Sigmoid colon (tissue), 7 donors: Measurements from ENCODE around the gene TMC1. TPM values are rescaled to one million over a fixed set of nuclear protein-coding genes. Genes with fewer than 3 reads are reported as not detected.
"Not testable (repeated sequence)": the region's sequence is repeated elsewhere in the genome, so short reads cannot be mapped to it uniquely, and the experiment has no call there.

ENCODE experiments used
- DNase-seq: peaks from one replicate; pipeline ENCODE4 v3.0.0-alpha.2; 2019
- H3K27ac ChIP-seq, 4 donors: fragments of 200-600 bp; sonication (generic); one replicate each; pipeline ENCODE4 v1.5.1; 2016 to 2019; ENCODE audit warnings: mild to moderate bottlenecking in 1 of 4
- H3K27me3 ChIP-seq, 3 donors: fragments of 200-600 bp; sonication (generic); one replicate each; pipeline ENCODE4 v1.5.1; 2019; ENCODE audit warnings: mild to moderate bottlenecking in 1 of 3
- H3K36me3 ChIP-seq, 4 donors: fragments of 200-600 bp; sonication (generic); one replicate each; pipeline ENCODE4 v1.5.1; 2016 to 2019
- H3K4me1 ChIP-seq, 4 donors: fragments of 200-600 bp; sonication (generic); one replicate each; pipeline ENCODE4 v1.5.1; 2017 to 2019
- H3K4me3 ChIP-seq, 4 donors: fragments of 200-600 bp; sonication (generic); one replicate each; pipeline ENCODE4 v1.5.1; 2017 to 2019; ENCODE audit warnings: mild to moderate bottlenecking in 2 of 4, moderate library complexity in 1 of 4
- H3K9me3 ChIP-seq, 4 donors: fragments of 200-600 bp in 3 of 4; sonication (generic) in 3 of 4; one replicate each; pipeline versions ENCODE4 v1.5.1 to v1.6.1; 2013 to 2019
- EP300 ChIP-seq, 4 donors: sonication (generic); formaldehyde crosslinking; IDR thresholded peaks; one replicate each; pipeline ENCODE4 v1.6.1; 2017; ENCODE audit warnings: antibody characterized with exemption in 4 of 4
- POLR2A ChIP-seq, 2 donors: fragments of 450-650 bp; IDR thresholded peaks; one replicate each; pipeline ENCODE4 v1.6.1; 2016; ENCODE audit warnings: antibody characterized with exemption in 2 of 2, mild to moderate bottlenecking in 2 of 2, moderate library complexity in 2 of 2
- POLR2AphosphoS5 ChIP-seq, 4 donors: sonication (generic); formaldehyde crosslinking; IDR thresholded peaks; one replicate each; pipeline ENCODE4 v1.6.1; 2017; ENCODE audit warnings: antibody characterized with exemption in 4 of 4
- WGBS, 2 donors: extraction: QIAGEN DNeasy Blood & Tissue Kit; methylation state at CpG; one replicate each; pipeline ENCODE4 v1.1.7; 2013; 5-methylcytosine and 5-hydroxymethylcytosine counted together
- intact Hi-C: fragments of 100-400 bp; cut with DNase I; formaldehyde crosslinking; loops from one replicate; pipeline ENCODE4 v1.15.1; 2023
- polyA plus RNA-seq, 3 donors: library from polyadenylated mRNA; stranded (reverse); fragments of 200-250 nt; gene quantifications; one replicate each; pipeline ENCODE4 v1.2.3, GENCODE V29; 2013
- total RNA-seq, 4 donors: library from RNA; depleted of rRNA; stranded (reverse); fragments of >200 nt; gene quantifications; one replicate each; pipeline ENCODE4 v1.1.0, GENCODE V29; 2016
- TF ChIP-seq, protein P1 (sequence below), 4 experiments: fragments of 450-650 bp in 3 of 4; fragments of 200-600 bp in 1 of 4; IDR thresholded peaks; one replicate each; pipeline ENCODE4 v1.5.1; 2016 to 2019; ENCODE audit warnings: antibody characterized with exemption in 4 of 4, mild to moderate bottlenecking in 3 of 4, moderate library complexity in 2 of 4
- donor health status: healthy with polysubstance abuse.
- donor health status: Bipolar disorder and iron deficiency.
- donor health status: healthy.

Gene TMC1
- total and polyA plus RNA-seq, 7 donors: under 0.01 to 1.5 (median 0.51) TPM; not detected in 4

DNA sequence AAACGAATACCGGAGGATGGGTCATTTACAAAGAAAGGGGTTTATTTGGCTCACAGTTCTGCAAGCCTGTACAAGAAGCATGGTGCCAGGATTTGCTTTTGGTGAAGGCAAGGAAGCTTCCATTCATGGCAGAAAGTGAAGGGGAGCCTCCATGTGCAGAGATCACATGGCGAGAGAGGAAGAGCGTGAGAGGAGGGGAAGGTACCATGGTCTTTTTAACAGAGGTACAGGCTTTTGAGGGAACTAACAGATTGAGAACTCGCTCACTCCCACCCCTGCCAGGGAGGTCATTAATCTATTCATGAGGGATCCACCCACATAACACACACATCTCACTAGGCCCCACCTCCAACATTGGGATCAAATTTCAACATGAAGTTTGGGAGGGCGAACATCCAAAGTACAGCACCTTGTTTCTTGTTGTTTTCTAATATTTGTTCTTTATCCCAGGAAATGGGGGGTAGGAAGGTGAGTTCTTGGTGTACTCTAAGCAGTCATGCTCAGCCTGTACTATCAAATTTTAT lies 18.5 kb downstream of the TMC1 start:
- no peak overlapping the region for H3K27ac ChIP-seq
- H3K9me3 ChIP-seq: no peaks in the 10 kb centered on the region
- TF ChIP-seq, protein P1, sequence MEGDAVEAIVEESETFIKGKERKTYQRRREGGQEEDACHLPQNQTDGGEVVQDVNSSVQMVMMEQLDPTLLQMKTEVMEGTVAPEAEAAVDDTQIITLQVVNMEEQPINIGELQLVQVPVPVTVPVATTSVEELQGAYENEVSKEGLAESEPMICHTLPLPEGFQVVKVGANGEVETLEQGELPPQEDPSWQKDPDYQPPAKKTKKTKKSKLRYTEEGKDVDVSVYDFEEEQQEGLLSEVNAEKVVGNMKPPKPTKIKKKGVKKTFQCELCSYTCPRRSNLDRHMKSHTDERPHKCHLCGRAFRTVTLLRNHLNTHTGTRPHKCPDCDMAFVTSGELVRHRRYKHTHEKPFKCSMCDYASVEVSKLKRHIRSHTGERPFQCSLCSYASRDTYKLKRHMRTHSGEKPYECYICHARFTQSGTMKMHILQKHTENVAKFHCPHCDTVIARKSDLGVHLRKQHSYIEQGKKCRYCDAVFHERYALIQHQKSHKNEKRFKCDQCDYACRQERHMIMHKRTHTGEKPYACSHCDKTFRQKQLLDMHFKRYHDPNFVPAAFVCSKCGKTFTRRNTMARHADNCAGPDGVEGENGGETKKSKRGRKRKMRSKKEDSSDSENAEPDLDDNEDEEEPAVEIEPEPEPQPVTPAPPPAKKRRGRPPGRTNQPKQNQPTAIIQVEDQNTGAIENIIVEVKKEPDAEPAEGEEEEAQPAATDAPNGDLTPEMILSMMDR (IDR thresholded peaks at IDR 0.05): no peak
- TF ChIP-seq EP300 (IDR thresholded peaks at IDR 0.05): no peak
- TF ChIP-seq POLR2AphosphoS5 (IDR thresholded peaks at IDR 0.05): no peak
- no peak for TF ChIP-seq POLR2A (IDR thresholded peaks at IDR 0.05)
- no peaks in the 10 kb centered on the region for H3K4me1 ChIP-seq
- no peak overlapping the region for H3K4me3 ChIP-seq
- intact Hi-C loops: loop anchor here (10.0 kb wide), 1 partner anchor 225 kb away; no protein-coding TSS in a partner anchor
- 95 to 96% methylated on average over 6 of the region's 6 CpGs for WGBS, 2 donors
- no peak for DNase-seq
- H3K27me3 ChIP-seq: no peaks in the 10 kb centered on the region
- no peaks in the 10 kb centered on the region for H3K36me3 ChIP-seq

- Histone ChIP-seq H3K27me3 (no peaks in the 10 kb centered on the region), H3K4me3 (no peak overlapping the region), H3K36me3 (no peaks in the 10 kb centered on the region), H3K27ac (no peak overlapping the region), H3K9me3 (no peaks in the 10 kb centered on the region), H3K4me1 (no peaks in the 10 kb centered on the region)
- intact Hi-C loops: no loop called here
- TF ChIP-seq, protein P1 (IDR thresholded peaks at IDR 0.05): no peak
- no peak for TF ChIP-seq EP300 (IDR thresholded peaks at IDR 0.05)
- TF ChIP-seq POLR2A (IDR thresholded peaks at IDR 0.05): no peak
- no peak for TF ChIP-seq POLR2AphosphoS5 (IDR thresholded peaks at IDR 0.05)
- 66 to 84% methylated on average over 6 of the region's 6 CpGs for WGBS, 2 donors
- no peak for DNase-seq
Measured at GRCh38 chr9:72540348-72540873, 19.0 kb downstream of the TMC1 start.

GRCh38 chr9:72542537-72542833 lies 21.1 kb downstream of the TMC1 start:
- H3K4me3 ChIP-seq, intact Hi-C loops, H3K9me3 ChIP-seq, H3K27ac ChIP-seq, H3K27me3 ChIP-seq, DNase-seq, H3K4me1 ChIP-seq, H3K36me3 ChIP-seq: not testable (repeated sequence)
- WGBS, 2 donors: 79 to 90% methylated on average over 5 of the region's 5 CpGs

- 100% methylated on average over 1 of the region's 1 CpG for WGBS, 2 donors
Measured at GRCh38 chr9:72542917-72543316, 21.5 kb downstream of the TMC1 start.

DNA sequence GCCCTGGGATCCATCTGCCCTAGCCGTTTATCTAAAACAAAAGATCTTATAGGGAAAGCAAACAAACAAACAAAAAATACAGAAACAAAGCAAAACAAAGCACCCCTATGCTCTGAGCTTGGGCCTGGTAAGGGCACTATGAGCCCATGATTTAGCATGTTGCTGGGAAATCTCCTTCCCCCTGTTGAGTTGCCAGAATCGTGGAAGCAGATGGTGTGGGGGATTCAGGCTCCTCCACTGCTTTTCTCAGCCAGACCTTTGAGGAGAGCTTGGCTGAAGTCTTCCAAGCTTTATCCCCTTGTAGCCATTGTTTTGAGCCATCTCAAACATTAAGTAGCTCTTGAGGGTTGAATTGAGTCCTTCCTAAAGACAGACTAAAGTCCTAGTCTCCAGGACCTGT lies 29.9 kb downstream of the TMC1 start:
- 78 to 85% methylated on average over 2 of the region's 2 CpGs for WGBS, 2 donors
- Histone ChIP-seq H3K27ac (no peak overlapping the region), H3K27me3 (no peaks in the 10 kb centered on the region), H3K9me3 (no peaks in the 10 kb centered on the region), H3K4me1 (peaks cover 0 to 21% (median 13%) of the 10 kb centered on the region in 4 donors), H3K4me3 (no peak overlapping the region), H3K36me3 (no peaks in the 10 kb centered on the region)
- DNase-seq: no peak
- intact Hi-C loops: no loop called here
- TF ChIP-seq POLR2A (IDR thresholded peaks at IDR 0.05) (no peak), EP300 (IDR thresholded peaks at IDR 0.05) (no peak), POLR2AphosphoS5 (IDR thresholded peaks at IDR 0.05) (no peak)
- TF ChIP-seq, protein P1 (IDR thresholded peaks at IDR 0.05): no peak

More at GRCh38 chr9:72542917-72543316, 21.5 kb downstream of the TMC1 start:
- H3K4me3 ChIP-seq: no peak overlapping the region
- H3K36me3 ChIP-seq: no peaks in the 10 kb centered on the region
- TF ChIP-seq POLR2AphosphoS5 (IDR thresholded peaks at IDR 0.05) (no peak), POLR2A (IDR thresholded peaks at IDR 0.05) (no peak), EP300 (IDR thresholded peaks at IDR 0.05) (no peak)
- TF ChIP-seq, protein P1 (IDR thresholded peaks at IDR 0.05): no peak
- DNase-seq: no peak
- intact Hi-C loops: no loop called here
- no peaks in the 10 kb centered on the region for H3K27me3 ChIP-seq
- no peaks in the 10 kb centered on the region for H3K4me1 ChIP-seq
- H3K9me3 ChIP-seq: no peaks in the 10 kb centered on the region
- H3K27ac ChIP-seq: no peak overlapping the region
